Muscle of leg (tissue), 16 donors: Measurements from ENCODE around the gene ZFAND6. TPM values are rescaled to one million over a fixed set of nuclear protein-coding genes. Genes with fewer than 3 reads are reported as not detected.
"Not testable (repeated sequence)": the region's sequence is repeated elsewhere in the genome, so short reads cannot be mapped to it uniquely, and the experiment has no call there.

Source experiments
- DNase-seq: peaks from one replicate; pipeline ENCODE4 v3.0.0; 2013
- H3K27ac ChIP-seq: one replicate; pipeline ENCODE4 v1.5.1; 2013; ENCODE audit warnings: mild to moderate bottlenecking, low read length, control low read depth
- H3K27me3 ChIP-seq: one replicate; pipeline ENCODE4 v1.6.1; 2013; ENCODE audit warnings: low read length; ENCODE audit not compliant: control insufficient read depth, insufficient read depth
- H3K36me3 ChIP-seq: one replicate; pipeline ENCODE4 v1.6.1; 2013; ENCODE audit warnings: low read length; ENCODE audit not compliant: control insufficient read depth, insufficient read depth
- H3K4me1 ChIP-seq: one replicate; pipeline ENCODE4 v1.6.1; 2013; ENCODE audit warnings: low read length; ENCODE audit not compliant: control insufficient read depth, insufficient read depth
- H3K4me3 ChIP-seq: one replicate; pipeline ENCODE4 v1.5.1; 2013; ENCODE audit warnings: low read length, control low read depth
- H3K9me3 ChIP-seq: replicated peaks from 2 replicates; pipeline ENCODE4 v1.6.1; 2013; ENCODE audit warnings: low read depth, low read length; ENCODE audit not compliant: control insufficient read depth
- WGBS: methylation state at CpG from one replicate; pipeline ENCODE4 v1.1.5; 2013; ENCODE audit warnings: missing lambda C conversion rate; ENCODE audit not compliant: insufficient coverage; 5-methylcytosine and 5-hydroxymethylcytosine counted together
- long read RNA-seq, 11 donors: transcript quantifications; one replicate each; lab custom pipeline, GENCODE V29; 2026
- polyA plus RNA-seq, 8 donors: library from polyadenylated mRNA; unstranded; fragments of 120-200 nt; gene quantifications; one replicate each; pipeline versions ENCODE4 v1.2.1 to v1.2.3, GENCODE V29; 2013; ENCODE audit warnings: inconsistent platforms in 1 of 8, low replicate concordance in 1 of 8; ENCODE audit not compliant: insufficient read length in 8 of 8, insufficient read depth in 1 of 8
- total RNA-seq: library from RNA; stranded (reverse); fragments of 120-200 nt; gene quantifications from one replicate; pipeline ENCODE4 v1.2.4, GENCODE V29; 2013

ZFAND6 gene
- 98.4 TPM for total RNA-seq
- polyA plus RNA-seq = 100 to 1,000 TPM in 6 of 8 donors, 10 to 100 TPM in 2; 95.6 to 115 (median 106) TPM
- long read RNA-seq, donor 1, transcript ZFAND6-220 (6 exons, 891 nt) = major isoform, 11 of 32 reads
- long read RNA-seq, donor 1, partial matches to known transcripts = 17 of 32 reads
- long read RNA-seq, donor 1, other reads (novel, unspliced or antisense) = 0 of 32 reads
- long read RNA-seq, donor 2, partial matches to known transcripts = 0 of 4 reads
- long read RNA-seq, donor 2, other reads (novel, unspliced or antisense) = 0 of 4 reads
- long read RNA-seq, donor 3, transcript ZFAND6-220 (6 exons, 891 nt) = major isoform, 24 of 65 reads
- long read RNA-seq, donor 3, transcript ZFAND6-201 (7 exons, 1,814 nt) = minor isoform, 6 of 65 reads
- long read RNA-seq, donor 3, partial matches to known transcripts = 28 of 65 reads
- long read RNA-seq, donor 3, other reads (novel, unspliced or antisense) = 0 of 65 reads
- long read RNA-seq, donor 4, transcript ZFAND6-220 (6 exons, 891 nt) = major isoform, 18 of 29 reads
- long read RNA-seq, donor 4, partial matches to known transcripts = 5 of 29 reads
- long read RNA-seq, donor 4, other reads (novel, unspliced or antisense) = 0 of 29 reads
- long read RNA-seq, donor 5, transcript ZFAND6-220 (6 exons, 891 nt) = major isoform, 32 of 149 reads
- long read RNA-seq, donor 5, transcript ZFAND6-213 (6 exons, 1,446 nt) = minor isoform, 8 of 149 reads
- long read RNA-seq, donor 5, transcript ZFAND6-201 (7 exons, 1,814 nt) = minor isoform, 9 of 149 reads
- long read RNA-seq, donor 5, partial matches to known transcripts = 93 of 149 reads
- long read RNA-seq, donor 5, other reads (novel, unspliced or antisense) = 0 of 149 reads
- long read RNA-seq, donor 6, transcript ZFAND6-213 (6 exons, 1,446 nt) = minor isoform, 9 of 80 reads
- long read RNA-seq, donor 6, transcript ZFAND6-201 (7 exons, 1,814 nt) = minor isoform, 9 of 80 reads
- long read RNA-seq, donor 6, transcript ZFAND6-220 (6 exons, 891 nt) = major isoform, 51 of 80 reads
- long read RNA-seq, donor 6, partial matches to known transcripts = 8 of 80 reads
- long read RNA-seq, donor 6, other reads (novel, unspliced or antisense) = 0 of 80 reads
- long read RNA-seq, donor 7, transcript ZFAND6-213 (6 exons, 1,446 nt) = minor isoform, 7 of 44 reads
- long read RNA-seq, donor 7, transcript ZFAND6-220 (6 exons, 891 nt) = major isoform, 23 of 44 reads
- long read RNA-seq, donor 7, partial matches to known transcripts = 7 of 44 reads
- long read RNA-seq, donor 7, other reads (novel, unspliced or antisense) = 0 of 44 reads
- long read RNA-seq, donor 8, transcript ZFAND6-220 (6 exons, 891 nt) = major isoform, 27 of 49 reads
- long read RNA-seq, donor 8, transcript ZFAND6-213 (6 exons, 1,446 nt) = minor isoform, 8 of 49 reads
- long read RNA-seq, donor 8, partial matches to known transcripts = 5 of 49 reads
- long read RNA-seq, donor 8, other reads (novel, unspliced or antisense) = 0 of 49 reads
- long read RNA-seq, donor 9, transcript ZFAND6-213 (6 exons, 1,446 nt) = minor isoform, 6 of 121 reads
- long read RNA-seq, donor 9, transcript ZFAND6-220 (6 exons, 891 nt) = major isoform, 8 of 121 reads
- long read RNA-seq, donor 9, partial matches to known transcripts = 101 of 121 reads
- long read RNA-seq, donor 9, other reads (novel, unspliced or antisense) = 0 of 121 reads
- long read RNA-seq, donor 10, transcript ZFAND6-220 (6 exons, 891 nt) = major isoform, 33 of 140 reads
- long read RNA-seq, donor 10, transcript ZFAND6-201 (7 exons, 1,814 nt) = minor isoform, 7 of 140 reads
- long read RNA-seq, donor 10, transcript ZFAND6-213 (6 exons, 1,446 nt) = minor isoform, 13 of 140 reads
- long read RNA-seq, donor 10, partial matches to known transcripts = 82 of 140 reads
- long read RNA-seq, donor 10, other reads (novel, unspliced or antisense) = 0 of 140 reads
- long read RNA-seq, donor 11, transcript ZFAND6-220 (6 exons, 891 nt) = major isoform, 19 of 102 reads
- long read RNA-seq, donor 11, transcript ZFAND6-213 (6 exons, 1,446 nt) = minor isoform, 6 of 102 reads
- long read RNA-seq, donor 11, partial matches to known transcripts = 69 of 102 reads
- long read RNA-seq, donor 11, other reads (novel, unspliced or antisense) = 0 of 102 reads

DNA sequence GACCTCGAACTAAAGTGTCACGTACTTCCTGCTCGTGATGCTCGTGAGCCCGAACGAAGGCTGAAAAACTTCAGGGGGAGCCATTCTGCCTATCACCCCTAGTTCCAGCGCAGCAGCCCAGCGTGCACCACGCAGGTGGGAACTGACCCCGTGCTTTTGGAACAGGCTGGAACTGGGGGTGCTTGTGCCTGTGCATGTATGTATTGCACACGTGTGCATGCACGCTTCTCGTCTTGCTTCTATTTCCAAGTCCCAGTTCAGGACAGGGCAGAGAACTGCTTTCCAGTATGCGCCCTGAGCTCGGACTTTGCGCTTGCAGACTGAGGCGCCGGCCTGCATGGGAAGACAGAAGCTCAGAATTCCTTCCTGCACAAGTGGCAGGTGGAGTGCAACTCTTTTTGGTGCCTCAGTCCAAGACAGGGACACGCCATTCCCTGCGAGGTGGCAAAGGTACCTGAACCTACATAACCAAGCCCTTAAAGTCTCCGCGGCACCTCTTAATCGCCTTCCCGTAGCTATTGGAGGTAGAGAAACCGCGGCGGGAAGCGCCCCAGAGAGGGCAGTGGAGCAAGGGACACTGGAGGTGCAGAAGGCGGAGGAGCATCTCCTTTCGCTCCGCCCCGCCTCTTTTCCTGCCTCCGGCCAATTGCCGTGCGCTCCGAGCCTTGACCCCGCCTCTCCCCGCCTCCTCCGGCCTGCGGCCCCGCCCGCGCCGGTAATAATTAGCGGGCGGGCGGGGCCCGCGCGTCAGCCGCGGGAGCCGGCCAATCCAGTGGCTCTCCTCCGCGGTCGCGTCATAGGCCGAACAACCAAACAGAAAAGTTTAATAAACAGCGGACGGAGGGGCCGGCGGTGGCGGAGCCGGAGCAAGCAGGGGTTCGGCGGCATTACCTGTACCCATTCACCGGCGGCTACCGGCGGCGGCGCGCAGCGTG lies at the start of gene ZFAND6:
TSS of gene ZFAND6 (plus strand) at position 826 of the 935 bp plus-strand sequence. CDS start 60,669 bp downstream, outside the sequence.
- H3K27ac ChIP-seq = peak within 1 kb of the TSS; percentile 88
- WGBS = under 1% methylated on average over 66 of the region's 74 CpGs
- H3K36me3 ChIP-seq = no peaks in the 10 kb centered on the region
- DNase-seq = peak; percentile 98
- H3K4me1 ChIP-seq = peaks cover 8% of the 10 kb centered on the region
- H3K4me3 ChIP-seq = peak within 1 kb of the TSS; percentile 76
- H3K27me3 ChIP-seq = peaks cover 4% of the 10 kb centered on the region
- H3K9me3 ChIP-seq = no peaks in the 10 kb centered on the region

GRCh38 chr15:80010131-80010673 lies 49.3 kb upstream of the ZFAND6 start:
- DNase-seq = no peak
- no peaks in the 10 kb centered on the region for H3K36me3 ChIP-seq
- H3K4me3 ChIP-seq = no peak overlapping the region
- H3K4me1 ChIP-seq = no peaks in the 10 kb centered on the region
- H3K9me3 ChIP-seq = no peaks in the 10 kb centered on the region
- WGBS = 87% methylated on average over 3 of the region's 6 CpGs
- H3K27me3 ChIP-seq = no peaks in the 10 kb centered on the region
- H3K27ac ChIP-seq = no peak overlapping the region

DNA sequence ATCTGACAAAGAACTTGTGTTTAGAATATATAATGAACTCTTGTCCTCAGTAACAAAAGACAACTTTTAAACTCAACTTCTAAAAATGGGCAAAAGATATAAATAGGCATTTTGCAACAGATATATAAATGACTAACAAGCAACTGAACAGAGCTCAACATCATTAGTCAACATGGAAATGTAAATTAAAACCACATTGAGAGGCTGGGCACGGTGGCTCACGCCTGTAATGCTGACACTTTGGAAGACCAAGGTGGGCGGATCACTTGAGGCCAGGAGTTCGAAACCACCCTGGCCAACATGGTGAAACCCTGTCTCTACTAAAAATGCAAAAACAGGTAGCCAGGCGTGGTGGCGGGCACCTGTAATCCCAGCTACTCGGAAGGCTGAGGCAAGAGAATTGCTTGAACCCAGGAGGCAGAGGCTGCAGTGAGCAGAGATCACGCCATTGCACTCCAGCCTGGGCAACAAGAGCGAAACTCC lies 48.4 kb upstream of the ZFAND6 start:
- DNase-seq, H3K27ac ChIP-seq, H3K4me3 ChIP-seq, H3K27me3 ChIP-seq, H3K9me3 ChIP-seq, H3K36me3 ChIP-seq, H3K4me1 ChIP-seq: not testable (repeated sequence)
- WGBS = 81% methylated on average over 7 of the region's 9 CpGs

DNA sequence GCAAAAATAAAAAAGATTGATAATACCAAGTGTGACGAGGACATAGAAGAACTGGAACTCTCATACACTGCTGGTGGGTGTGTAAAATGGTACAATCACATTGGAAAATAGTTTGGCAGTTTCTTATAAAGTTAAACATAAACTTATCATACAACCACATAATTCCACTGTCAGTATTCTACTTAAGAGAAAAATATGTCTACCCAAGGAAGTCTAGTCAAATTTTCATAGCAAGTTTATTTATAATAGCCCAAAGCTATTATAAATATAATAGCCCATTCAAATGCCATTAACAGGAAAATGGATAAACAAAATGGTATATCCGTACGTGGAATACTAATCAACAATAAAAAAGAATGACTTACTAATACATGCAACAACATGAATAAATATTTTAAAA lies 47.9 kb upstream of the ZFAND6 start:
- no peak overlapping the region for H3K4me3 ChIP-seq
- WGBS = no CpG with 5 or more reads among the region's 3 CpGs
- H3K4me1 ChIP-seq = no peaks in the 10 kb centered on the region
- no peaks in the 10 kb centered on the region for H3K27me3 ChIP-seq
- no peaks in the 10 kb centered on the region for H3K9me3 ChIP-seq
- H3K27ac ChIP-seq = no peak overlapping the region
- DNase-seq = no peak
- H3K36me3 ChIP-seq = no peaks in the 10 kb centered on the region

DNA sequence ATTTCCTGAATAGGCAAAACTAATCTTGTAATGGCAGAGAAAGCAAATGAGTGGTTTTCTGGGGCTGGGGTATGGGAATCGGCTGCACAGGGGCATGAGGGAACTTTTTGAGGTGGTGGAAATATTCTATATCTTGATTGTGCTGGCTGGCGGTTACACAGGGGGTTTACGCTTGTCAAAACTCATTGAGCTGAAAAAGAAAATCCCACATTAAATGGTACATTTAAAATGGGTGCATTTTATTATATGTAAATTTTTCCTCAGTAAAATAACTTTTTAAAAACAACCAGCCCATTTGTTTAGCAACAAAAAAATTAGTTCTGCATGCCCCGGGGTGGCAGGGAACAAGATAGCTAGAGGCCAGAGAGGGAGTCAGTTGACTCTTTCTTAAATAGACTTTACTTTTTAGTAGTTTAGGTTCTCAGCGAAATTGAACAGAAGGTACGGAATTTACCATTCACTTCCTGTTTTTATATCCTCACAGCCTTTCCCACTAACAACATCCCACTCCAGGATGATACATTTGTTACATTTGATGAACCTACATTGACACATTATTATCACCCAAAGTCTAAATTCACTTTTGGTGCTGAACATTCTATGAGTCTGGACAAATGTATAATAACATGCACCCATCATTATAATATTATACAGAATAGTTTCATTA lies 47.3 kb upstream of the ZFAND6 start:
- H3K27me3 ChIP-seq = no peaks in the 10 kb centered on the region
- no peaks in the 10 kb centered on the region for H3K9me3 ChIP-seq
- no CpG with 5 or more reads among the region's 6 CpGs for WGBS
- no peaks in the 10 kb centered on the region for H3K4me1 ChIP-seq
- DNase-seq = no peak
- no peak overlapping the region for H3K4me3 ChIP-seq
- H3K36me3 ChIP-seq = no peaks in the 10 kb centered on the region
- H3K27ac ChIP-seq = no peak overlapping the region

- not testable (repeated sequence) for H3K4me1 ChIP-seq, H3K27me3 ChIP-seq, H3K9me3 ChIP-seq, DNase-seq, H3K4me3 ChIP-seq, H3K36me3 ChIP-seq, H3K27ac ChIP-seq
- WGBS = 100% methylated on average over 1 of the region's 7 CpGs
Observed at GRCh38 chr15:80014186-80014585, 45.3 kb upstream of the ZFAND6 start.

GRCh38 chr15:80015156-80015555 lies 44.3 kb upstream of the ZFAND6 start:
- WGBS = no CpG with 5 or more reads among the region's 2 CpGs
- Histone ChIP-seq H3K4me3 (no peak overlapping the region), H3K4me1 (no peaks in the 10 kb centered on the region), H3K9me3 (no peaks in the 10 kb centered on the region), H3K36me3 (no peaks in the 10 kb centered on the region), H3K27ac (no peak overlapping the region), H3K27me3 (no peaks in the 10 kb centered on the region)
- DNase-seq = no peak
